Measurements from ENCODE around the gene UBE2O.

DNA sequence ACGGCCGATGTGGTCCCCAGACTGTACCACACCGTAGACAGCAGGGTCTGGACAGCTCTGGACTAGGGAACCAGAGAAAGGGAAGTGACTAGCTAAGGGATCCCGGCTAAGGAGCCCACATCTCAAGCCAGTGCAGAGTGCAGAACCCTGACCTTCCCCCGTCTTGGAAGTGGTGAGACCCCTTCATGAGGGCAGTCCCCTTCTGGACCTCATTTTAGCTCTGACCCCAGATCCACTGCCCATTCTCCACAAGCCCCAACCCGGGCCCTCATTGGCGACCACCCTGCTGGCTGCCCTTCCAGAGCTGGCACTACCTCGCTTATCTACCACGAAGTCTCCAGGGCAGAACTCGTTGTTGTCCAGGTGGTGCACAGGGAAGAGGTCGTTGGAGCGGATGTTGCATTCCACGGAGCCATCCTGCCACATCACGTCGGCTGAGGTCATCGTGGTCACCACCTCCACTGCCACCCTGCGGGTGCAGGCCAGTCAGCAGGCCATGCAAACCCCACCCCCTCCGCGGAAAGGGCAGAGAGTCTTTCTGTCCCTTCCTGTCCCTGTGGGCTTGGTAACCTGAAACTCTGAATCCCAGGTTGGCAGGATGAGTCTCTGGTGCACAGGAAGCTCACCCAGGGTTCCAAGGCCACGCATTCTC, 54.3 kb downstream of the UBE2O start:
- TF ChIP-seq, protein P1, sequence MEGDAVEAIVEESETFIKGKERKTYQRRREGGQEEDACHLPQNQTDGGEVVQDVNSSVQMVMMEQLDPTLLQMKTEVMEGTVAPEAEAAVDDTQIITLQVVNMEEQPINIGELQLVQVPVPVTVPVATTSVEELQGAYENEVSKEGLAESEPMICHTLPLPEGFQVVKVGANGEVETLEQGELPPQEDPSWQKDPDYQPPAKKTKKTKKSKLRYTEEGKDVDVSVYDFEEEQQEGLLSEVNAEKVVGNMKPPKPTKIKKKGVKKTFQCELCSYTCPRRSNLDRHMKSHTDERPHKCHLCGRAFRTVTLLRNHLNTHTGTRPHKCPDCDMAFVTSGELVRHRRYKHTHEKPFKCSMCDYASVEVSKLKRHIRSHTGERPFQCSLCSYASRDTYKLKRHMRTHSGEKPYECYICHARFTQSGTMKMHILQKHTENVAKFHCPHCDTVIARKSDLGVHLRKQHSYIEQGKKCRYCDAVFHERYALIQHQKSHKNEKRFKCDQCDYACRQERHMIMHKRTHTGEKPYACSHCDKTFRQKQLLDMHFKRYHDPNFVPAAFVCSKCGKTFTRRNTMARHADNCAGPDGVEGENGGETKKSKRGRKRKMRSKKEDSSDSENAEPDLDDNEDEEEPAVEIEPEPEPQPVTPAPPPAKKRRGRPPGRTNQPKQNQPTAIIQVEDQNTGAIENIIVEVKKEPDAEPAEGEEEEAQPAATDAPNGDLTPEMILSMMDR (IDR thresholded peaks at IDR 0.05 in 4 of 5, conservative IDR thresholded peaks at IDR 0.05 in 1 of 5), result no peak
- TF ChIP-seq POLR2A (IDR thresholded peaks at IDR 0.05), result no peak

Data from gastrocnemius medialis (tissue), 4 donors.